GM08714 (cell line): ENCODE data around the gene PSMB7.
A peak's percentile ranks its signal among the peaks of the same experiment; 100 is the strongest.

ENCODE experiments used
- H3K4me3 ChIP-seq: fragments of 200-500 bp; sonication (Bioruptor generic); 2 replicates; pipeline ENCODE4 v1.5.1; 2014; ENCODE audit warnings: mild to moderate bottlenecking, low read length, inconsistent platforms
- ZNF274 ChIP-seq: IDR thresholded peaks from 2 replicates; pipeline ENCODE4 v1.6.1; 2012; ENCODE audit warnings: mild to moderate bottlenecking, low read depth, low read length

Gene PSMB7

DNA sequence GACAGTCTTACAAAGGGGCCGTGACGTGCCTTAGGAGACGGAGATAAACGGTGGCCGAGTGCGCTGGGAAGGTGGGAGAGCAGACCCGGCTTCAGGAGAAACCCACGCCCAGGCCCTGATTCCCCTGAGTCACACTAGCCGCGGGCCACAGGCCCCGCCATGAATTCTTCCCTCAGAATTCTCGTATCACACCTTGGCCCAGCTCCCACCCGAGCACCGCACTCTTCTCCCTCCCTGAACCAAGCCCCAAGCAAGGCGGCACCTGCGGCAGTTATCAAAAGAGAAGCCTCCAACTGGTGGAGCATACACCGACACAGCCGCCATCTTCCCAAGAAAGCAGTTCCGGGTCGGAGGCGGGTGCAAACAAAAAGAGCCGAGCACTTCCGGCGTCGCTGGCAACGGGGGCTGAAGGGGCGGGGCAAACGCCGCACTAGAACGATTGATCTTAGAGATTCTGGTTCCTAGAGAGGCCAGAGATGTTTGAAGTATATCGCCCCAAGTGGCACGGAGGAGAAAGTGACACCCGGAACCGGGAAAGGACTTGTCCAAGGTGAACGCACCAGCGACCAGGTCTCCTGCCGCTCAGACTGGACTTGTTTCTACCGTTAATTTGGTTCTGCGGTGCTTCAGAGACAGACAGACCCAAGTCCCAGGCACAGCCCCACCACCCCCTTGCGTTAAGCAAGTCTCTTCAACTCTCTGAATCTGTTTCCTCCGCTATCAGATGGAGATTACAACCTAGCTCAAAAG, at the start of gene PSMB7:
Gene PSMB7 (minus strand): TSS at position 341 of the 750 bp plus-strand sequence. CDS start 17 bp downstream, at position 324.
- peak within 1 kb of the TSS; percentile 92 for H3K4me3 ChIP-seq
- TF ChIP-seq ZNF274, result no peak

DNA sequence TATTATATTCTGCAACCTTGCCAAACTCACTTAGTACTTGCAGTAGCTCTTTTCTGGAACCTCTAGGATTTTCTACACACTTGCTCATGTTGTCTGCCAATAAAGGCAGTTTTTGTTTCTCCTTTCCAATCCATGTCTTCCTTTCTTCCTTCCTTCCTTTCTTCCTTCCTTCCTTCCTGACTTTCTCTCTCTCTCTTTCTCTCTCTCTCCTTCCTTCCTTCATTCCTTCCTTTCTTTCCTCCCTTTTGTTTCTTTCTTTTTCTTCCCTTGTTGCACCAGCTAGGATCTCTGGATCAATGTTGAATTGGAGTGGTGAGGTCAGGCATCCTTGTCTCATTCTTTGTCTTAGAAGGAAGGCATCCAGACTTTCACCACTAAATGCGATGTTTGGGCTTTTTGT, 47.5 kb upstream of the PSMB7 start:
- no peak for TF ChIP-seq ZNF274
- no peak overlapping the region for H3K4me3 ChIP-seq

DNA sequence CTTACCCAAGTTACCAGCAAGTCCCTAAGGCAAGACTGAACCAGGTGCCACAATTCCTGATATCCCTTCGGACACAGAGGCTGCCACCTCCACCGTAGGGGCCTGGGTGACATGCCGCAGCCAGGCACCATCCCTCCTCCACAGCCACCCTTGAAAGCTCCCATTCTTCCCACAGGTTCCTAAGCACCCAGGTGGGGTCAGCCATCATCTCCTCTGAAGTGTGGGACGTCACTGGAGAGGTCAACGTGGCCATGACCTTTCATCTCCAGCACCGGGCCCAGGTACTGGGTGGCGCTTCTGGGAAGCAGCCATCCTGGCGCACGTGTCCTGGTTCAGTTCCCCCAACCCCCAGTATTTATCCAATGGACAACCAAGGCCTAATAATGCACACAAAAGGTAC, 43.2 kb upstream of the PSMB7 start:
- no peak overlapping the region for H3K4me3 ChIP-seq
- no peak for TF ChIP-seq ZNF274

DNA sequence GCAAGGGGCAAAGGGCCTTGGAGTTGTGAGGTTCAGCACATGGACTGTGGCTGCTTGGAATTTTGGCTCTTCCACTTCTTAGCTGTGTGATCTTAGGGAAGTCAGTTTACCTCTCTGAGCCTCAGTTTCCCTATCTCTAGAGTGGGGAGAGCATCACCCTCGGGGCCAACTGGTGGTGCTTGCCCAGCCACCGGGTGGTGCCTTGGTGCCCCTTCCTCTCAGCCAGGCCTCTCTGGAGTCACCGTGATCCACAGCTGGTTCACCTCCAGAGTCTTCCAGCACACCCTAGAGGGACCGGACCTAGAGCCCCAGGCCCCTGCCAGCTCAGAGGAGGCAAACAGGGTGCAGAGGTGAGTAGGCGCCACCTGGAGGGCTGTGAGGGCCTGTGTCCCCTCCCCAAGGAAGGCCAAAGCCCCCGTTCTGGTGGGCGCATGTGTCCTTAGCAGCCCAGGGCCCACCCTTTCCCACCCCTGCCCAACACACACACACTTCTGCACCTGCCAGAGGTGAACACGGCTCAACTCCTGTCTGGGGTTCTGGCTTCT, 42.7 kb upstream of the PSMB7 start:
- no peak overlapping the region for H3K4me3 ChIP-seq
- TF ChIP-seq ZNF274, result no peak

DNA sequence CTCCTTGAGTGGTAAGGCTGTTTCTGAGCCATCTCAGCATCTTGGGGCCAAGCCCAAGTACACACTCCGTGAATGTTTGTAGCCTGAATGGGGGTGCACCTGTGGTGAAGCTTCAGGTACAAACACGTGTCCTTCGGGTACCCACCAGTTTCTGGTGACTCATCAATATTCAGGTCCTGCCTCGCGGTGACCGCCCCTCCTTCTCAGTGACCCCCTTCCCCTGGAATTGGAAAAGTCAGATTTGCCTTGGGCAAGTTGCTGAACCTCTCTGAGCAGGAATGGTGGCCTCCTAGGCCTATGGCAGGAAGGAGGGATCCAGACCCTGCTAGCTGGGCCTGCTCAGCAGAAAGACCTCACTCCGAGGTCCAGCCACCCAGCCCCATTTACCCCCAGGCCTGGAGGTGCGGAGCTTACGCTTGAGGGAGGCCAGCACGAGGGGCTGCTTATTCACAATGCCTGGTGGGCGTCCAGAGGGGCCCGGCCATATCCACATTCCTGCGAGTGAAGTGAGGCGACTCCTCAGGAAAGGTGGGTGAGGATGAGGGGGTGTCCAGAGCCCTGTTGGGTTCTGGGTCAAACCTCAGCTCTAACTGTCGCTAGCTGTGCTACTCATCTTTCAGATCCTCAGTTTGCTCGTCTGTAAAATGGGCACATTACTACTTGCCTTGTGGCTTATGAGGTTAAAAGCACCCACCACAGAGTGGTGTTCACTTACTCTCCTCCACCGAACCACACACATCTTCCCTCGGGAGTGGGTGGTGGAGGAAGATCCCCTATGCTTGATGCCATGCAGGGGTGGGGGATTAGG, 42.0 kb upstream of the PSMB7 start:
- no peak for TF ChIP-seq ZNF274
- H3K4me3 ChIP-seq, result no peak overlapping the region

DNA sequence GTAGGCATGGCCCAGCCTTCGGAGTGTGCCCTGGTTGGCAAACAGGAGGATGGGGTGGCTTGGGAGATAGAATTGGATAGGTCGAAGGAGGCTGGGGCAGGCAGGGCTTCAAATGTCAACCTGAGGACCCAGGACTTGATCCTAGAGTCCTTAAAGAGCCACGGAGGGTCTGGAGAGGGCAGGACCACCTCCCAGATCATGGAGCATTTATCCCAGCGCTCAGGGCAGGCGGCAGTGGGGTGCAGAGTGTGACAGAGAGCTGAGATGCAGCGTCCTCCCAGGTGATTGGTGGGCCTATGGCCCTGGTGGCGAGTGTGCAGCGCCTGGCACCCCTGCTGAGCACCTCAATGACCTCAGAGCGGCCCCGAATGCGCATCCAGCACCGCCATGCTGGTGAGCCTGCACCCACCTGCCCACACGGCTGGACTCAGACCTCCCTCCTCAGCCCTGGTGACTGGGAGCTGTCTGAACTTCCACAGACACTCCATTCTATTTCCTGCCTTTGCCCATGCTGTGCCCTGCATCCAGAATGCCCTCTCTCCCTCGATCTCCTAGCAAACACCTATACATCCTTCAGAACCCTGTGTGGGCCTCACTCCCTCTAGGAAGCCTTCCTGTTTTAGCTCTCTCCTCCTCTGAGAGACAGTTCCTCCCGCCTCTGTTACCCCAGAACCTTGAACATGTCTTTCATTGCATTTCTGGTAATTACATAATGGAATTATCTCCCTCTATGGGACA, 41.3 kb upstream of the PSMB7 start:
- no peak for TF ChIP-seq ZNF274
- H3K4me3 ChIP-seq, result no peak overlapping the region

DNA sequence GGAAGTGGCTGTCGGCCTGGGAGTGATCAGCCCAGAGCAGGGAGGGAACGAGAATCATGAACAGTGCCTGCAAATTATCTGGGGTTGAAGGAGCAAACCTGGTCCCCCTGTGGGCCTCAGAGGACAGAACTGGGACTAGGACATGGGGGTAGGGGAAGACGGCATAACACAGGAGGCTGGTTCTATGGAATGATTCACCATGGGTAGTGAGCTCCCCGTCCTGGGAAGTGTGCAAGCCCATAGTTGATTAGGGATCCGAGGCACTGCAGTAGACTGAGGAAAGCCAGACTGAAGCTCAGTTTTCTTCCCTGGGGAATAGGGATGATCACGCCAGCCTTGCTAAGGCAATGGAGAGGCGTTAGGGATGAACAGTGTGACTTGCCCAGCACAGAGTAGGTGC, 40.6 kb upstream of the PSMB7 start:
- TF ChIP-seq ZNF274, result no peak
- H3K4me3 ChIP-seq, result no peak overlapping the region

DNA sequence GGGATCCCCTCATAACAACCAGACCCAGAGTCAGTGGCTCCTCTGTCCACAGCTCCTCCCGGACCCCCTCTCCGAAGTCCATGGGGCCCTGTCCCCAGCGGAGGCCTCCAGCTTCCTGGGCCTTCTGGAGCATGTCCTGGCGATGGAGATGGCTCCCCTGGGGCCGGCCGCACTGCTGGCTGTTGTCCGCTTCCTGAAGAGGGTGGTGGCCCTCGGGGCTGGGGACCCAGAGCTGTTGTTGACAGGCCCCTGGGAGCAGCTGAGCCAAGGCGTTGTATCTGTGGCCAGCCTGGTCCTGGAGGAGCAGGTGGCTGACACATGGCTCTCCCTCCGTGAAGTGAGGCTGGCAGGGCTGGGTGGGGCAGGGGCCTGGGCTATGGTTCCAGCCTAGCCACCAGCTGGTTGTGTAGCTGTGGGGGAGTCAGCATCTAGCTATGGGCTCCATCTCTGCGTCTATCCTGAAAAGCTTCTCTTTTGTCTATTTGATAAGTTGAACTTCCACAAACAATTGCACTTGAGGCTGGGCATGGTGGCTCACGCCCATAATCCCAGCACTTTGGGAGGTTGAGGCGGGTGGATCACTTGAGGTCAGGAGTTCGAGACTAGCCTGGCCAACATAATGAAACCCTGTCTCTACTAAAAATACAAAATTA, 39.7 kb upstream of the PSMB7 start:
- no peak for TF ChIP-seq ZNF274
- H3K4me3 ChIP-seq, result no peak overlapping the region

DNA sequence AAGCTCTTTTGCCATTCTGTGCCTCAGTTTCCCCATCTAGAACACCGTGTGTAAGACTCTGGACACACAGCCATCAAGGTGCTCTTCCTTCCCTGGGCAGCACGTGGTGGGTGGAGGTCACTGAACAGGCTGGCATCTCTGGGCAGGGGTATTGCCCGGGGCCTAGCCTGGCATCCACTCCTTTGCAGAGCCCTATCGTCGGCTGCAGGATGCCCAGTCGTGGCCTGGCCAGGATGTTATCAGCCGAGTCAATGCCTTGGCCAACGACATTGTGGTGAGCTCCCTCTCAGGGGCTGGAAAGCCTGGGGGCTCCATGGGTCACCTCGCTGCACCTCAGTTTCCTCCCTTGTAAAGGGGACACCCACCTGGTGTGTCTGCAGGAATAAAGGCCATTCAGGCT, 39.1 kb upstream of the PSMB7 start:
- no peak for TF ChIP-seq ZNF274

DNA sequence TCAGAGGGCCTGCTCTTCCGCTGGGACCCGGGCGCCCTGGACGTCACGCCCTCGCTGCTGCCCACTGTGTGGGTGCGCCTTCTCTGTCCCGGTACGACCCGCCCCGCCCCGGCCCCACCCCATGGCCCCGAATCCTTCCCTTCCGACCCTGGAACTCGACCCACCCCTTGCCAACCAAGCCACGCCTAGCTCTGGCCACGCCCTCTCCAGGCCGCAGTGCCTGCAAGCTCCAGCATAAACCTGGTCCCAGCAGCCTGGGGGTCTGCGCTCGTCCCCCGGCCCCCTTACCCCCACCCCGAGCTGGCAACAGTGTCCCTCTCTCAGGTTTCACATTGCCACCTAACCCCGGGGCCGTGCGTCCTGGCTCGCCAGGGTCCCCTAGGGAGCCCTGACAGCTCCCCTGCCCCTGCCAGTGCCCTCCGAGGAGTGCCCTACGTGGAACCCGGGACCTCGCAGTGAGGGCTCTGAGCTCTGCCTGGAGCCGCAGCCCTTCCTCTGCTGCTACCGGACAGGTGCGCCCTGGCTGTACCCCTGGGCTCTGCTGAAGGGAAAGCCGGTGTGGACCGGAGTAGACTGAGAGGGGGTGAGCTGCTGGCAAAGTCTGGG, 38.4 kb upstream of the PSMB7 start:
- no peak overlapping the region for H3K4me3 ChIP-seq
- TF ChIP-seq ZNF274, result no peak

More for the DNA sequence above, 39.1 kb upstream of the PSMB7 start:
- no peak overlapping the region for H3K4me3 ChIP-seq

DNA sequence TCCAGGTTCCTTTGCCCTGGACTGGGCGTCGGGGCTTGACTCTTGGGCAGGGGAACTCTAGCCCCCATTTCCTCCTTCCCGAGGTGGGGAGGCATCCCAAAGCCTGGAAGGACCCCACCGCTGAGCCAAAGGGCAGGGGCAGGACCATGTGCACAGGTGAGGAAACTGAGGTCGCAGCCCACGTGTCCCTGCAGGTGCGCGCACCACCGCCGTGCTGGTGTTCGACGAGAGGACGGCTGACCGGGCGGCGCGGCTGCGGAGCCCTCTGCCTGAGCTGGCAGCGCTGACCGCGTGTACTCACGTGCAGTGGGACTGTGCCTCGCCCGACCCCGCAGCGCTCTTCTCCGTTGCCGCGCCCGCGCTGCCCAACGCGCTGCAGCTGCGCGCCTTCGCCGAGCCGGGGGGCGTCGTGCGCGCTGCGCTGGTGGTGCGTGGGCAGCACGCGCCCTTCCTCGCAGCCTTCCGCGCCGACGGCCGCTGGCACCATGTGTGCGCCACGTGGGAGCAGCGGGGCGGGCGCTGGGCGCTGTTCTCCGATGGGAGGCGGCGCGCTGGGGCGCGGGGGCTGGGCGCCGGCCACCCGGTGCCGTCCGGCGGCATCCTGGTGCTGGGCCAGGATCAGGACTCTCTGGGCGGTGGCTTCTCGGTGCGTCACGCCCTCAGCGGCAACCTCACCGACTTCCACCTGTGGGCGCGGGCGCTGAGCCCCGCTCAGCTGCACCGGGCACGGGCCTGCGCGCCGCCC, 37.8 kb upstream of the PSMB7 start:
- H3K4me3 ChIP-seq, result no peak overlapping the region
- TF ChIP-seq ZNF274, result no peak

DNA sequence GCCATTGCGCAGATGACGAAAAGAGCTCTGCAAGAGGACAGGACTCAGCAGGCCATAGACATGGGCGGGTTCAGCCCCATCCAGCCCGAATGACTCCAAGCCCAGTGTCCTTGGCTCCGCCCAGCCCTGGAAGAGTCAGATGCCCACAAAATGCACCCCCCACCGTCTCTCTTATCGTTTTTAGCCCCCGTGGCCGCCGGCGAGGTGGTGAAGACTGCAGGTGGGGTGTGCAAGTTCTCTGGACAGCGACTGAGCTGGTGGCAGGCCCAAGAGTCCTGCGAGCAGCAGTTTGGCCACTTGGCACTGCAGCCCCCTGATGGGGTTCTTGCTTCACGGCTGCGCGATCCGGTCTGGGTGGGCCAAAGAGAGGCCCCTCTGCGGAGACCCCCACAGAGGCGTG, 37.1 kb upstream of the PSMB7 start:
- TF ChIP-seq ZNF274, result no peak
- H3K4me3 ChIP-seq, result no peak overlapping the region

DNA sequence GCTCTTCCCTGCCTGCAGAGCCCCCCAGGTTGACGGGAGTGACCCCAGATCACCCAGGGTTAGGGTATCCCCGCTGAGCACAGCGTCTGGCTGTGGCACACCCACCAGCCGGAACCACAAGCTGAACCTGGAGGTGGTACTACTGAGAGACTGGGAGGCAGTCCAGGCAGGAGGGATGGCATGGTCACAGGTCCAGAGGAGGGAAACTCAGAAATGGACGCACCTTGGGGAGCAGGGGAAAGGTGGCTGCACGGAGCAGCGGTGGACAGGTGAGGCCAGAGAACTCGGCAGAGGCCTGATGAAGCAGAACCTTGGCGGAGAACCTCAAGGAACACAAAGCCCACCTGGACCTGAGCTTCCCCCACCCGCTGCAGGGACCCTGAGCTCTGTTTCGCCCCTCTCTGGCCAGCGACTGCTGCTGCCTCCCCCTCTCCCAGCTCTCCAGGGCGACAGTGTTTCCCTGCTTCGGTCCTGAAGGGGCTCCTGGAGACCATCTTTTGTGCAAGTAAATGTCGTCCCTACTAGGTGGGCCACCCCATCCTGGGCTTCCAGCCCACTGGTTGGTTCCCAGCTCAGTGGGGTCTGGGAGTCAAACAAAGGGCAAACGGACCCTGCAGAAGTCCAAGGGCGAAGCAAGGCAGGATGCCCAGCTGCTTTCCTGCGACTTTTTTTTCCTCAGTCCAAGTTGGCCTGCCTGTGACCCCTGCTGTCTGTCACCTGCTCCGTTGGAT, 35.9 kb upstream of the PSMB7 start:
- H3K4me3 ChIP-seq, result no peak overlapping the region
- TF ChIP-seq ZNF274, result no peak
